GM19438 (cell line): ENCODE data around the gene FOXC2.

Source experiments
- ATAC-seq: cut with Tn5 transposase; IDR thresholded peaks from one replicate; pipeline ENCODE4 v1.9.1; 2021; ENCODE audit warnings: low read depth; ENCODE audit not compliant: unreplicated experiment

FOXC2 gene

GRCh38 chr16:86571530-86571915 is 4.9 kb downstream of the FOXC2 start:
- ATAC-seq = no peak

GRCh38 chr16:86572041-86572521 is 5.5 kb downstream of the FOXC2 start:
- no peak for ATAC-seq

DNA sequence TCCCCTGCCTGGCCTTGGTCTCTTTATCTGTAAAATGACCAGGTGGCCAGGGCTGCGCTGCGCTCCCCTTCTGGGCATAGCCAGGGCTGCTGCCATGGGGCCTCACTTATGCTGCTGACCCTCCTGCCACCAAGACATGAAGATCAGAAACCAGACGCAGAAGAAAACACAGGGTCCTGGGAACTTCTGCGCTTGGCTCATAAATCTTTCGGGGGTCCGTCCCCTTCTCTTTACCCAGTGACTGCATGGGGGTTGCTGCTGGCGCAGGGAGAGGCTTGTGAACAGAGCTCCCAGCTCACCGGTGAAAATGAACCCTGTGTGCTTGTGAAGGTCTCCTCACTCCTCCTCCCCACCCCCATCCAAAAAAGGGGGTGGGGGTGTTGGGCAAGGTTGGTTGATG is 6.0 kb downstream of the FOXC2 start:
- ATAC-seq = no peak

GRCh38 chr16:86573215-86573614 is 6.6 kb downstream of the FOXC2 start:
- no peak for ATAC-seq

DNA sequence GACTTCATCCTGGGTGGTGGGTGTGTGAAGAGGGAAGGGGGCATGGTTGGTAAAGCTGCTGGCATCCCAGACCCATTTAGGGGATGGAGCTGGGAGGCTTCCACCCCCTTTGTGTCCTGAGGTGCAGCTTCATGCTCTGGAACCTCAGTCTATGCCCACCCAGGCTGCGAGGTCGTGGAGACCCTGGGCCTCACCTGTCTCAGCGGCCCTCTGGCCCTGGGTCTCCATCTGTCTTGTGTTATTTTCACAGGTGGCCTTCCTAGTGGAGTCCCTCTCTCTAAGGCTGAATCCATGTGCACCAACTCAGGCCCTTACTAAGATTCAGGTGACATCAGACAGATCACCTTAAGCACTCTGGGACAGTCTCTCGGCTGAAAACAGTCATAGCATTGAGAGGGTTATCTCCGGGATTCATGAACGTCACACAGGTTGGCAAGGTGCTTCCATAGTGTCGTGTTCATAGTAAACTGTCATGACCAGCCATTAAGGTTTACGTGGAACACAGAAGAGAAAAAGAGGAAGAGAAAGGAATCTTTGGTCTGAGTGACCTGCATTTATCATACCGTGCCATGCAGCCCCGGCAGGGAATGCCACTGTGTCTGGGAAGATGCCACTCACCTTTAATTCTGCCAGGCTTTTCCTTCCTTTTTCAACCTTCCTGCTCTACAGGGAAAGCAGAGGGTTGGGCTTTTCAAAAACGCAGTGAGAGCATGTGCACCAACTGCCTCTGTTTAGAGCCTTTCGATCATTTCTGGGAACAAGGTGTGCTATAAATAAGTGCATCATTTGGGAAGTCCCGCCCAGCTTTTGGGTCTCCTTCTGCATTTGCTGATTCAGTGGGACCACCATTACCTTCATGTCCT is 7.2 kb downstream of the FOXC2 start:
- no peak for ATAC-seq

DNA sequence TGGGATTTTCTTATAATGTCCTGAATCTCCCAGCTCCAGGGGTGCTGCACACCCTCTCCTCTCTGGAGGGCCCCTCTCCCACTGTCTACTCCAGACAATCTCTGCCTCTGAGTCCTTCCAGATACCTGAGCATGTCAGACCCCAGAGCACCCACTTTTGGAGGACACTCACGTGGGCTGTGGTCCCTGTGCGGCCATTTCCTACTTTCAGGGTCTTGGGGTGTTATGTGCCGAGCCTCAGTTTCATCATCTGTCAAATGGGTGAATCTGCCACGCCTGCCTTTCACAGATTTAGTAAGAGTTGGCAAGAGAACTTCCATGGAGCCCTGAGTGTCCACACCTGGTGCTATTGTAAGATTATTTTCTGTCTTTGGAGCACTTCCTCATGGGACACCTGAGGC is 8.0 kb downstream of the FOXC2 start:
- ATAC-seq = no peak

- ATAC-seq = no peak
These were observed 8.6 kb downstream of the FOXC2 start for GRCh38 chr16:86575095-86575685.

DNA sequence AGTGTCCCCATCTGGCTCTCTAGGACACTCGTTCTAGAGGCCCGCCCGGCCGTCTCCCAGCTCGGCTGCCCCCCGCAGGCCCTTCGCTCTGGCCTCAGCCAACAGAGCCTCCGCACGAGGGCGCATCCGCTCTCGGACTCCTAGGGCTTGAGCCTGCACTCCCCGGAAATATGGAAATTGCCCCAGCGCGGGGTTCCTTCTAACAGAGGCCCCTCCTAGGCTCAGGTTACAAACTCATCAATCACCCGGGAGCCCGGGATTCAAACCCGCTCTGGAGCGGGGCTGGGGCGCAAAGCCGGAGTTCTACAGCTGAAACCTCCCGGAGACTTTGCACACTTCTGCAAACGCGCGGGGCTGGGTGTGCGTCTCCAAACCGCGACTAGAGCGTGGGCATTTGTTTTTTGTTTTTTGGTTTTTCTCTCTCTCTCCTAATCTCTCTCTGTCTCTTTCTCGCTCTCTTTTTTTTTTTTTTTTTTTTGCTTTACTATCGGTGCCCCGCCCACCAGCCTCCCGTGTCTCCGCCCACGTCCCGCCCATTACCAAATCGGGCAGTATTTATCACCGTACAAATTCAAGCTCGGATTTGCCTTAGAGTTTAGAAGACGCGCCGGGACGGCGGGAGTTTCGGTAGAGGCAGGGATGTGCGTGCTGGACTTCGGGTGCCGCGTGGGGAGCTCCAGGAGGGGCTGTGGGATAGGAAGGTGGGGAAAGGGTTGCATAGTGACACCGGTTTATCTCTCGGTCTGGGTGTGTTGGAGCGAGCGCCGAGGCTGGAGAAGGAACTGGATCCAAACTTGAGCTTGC is 9.3 kb downstream of the FOXC2 start:
- ATAC-seq = peak; percentile 72

GRCh38 chr16:86576591-86577313 is 10.1 kb downstream of the FOXC2 start:
- ATAC-seq = no peak

GRCh38 chr16:86577314-86577971 is 10.8 kb downstream of the FOXC2 start:
- ATAC-seq = no peak

GRCh38 chr16:86578061-86578599 is 11.5 kb downstream of the FOXC2 start, which contains the start of gene FOXL1:
Gene FOXL1 (plus strand): TSS chr16:86578549. CDS start chr16:86578724, 175 bp downstream.
- no peak for ATAC-seq

- ATAC-seq = no peak
These were observed 12.1 kb downstream of the FOXC2 start for GRCh38 chr16:86578611-86579267.

DNA sequence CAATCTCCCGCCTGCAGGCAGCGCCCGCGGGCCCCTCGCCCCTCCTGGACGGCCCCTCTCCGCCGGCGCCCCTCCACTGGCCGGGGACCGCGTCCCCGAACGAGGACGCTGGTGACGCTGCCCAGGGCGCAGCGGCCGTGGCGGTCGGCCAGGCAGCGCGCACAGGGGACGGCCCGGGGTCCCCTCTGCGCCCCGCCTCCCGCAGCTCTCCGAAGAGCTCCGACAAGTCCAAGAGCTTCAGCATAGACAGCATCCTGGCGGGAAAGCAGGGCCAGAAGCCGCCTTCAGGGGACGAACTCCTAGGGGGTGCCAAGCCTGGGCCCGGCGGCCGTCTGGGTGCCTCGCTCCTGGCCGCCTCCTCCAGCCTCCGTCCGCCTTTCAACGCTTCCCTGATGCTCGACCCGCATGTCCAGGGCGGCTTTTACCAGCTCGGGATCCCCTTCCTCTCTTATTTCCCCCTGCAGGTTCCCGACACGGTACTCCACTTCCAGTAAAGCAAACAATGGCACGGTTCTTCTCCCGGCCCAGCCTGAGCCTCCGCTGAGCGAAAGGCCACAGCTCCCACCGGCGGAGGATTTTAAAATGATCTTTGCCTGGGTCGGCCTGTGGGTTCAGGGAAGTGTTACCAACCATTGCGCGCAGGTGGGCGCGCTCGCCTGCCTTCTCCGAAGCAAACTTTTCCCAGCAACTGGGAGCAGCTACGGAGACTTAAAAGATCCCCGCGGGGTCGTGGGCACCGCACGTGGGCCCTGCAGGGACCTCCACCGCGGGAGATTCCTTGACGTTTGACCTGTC is 12.8 kb downstream of the FOXC2 start:
- no peak for ATAC-seq

DNA sequence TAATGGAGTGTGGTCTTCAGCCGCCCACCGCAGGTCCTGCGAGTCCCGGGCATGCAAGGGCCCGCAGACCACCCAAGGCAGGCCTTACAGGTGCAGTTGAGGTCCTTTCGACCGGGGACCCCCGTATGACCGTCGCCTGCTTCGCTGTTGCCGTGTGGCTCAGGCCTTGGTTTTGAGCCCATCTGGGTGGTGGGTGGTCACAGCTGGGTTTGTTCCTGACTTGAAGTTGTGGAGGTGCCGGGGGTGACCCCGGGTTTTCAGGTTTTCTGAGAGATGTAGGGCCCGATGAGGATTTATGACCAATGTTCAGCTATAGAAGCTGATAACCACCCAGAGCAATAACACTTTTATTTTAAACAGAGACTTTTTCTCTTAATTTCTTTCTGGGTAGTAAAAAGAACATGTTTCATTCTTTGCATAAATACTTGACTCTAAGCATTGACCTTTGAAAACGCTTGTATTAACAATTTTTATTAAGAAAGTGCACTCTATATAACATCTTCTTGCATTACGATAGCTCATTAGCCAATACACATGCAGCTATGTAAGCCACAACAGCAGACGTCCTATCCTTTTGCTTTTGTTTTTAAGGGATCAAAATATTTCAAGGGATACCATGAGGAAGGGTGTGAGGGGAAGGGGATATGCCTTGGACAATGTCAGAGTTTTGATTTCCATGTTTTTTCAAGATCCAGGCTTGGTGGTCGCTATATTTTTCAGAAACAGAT is 13.6 kb downstream of the FOXC2 start:
- no peak for ATAC-seq

GRCh38 chr16:86580791-86581170 is 14.2 kb downstream of the FOXC2 start:
- ATAC-seq = no peak

GRCh38 chr16:86581458-86581857 is 14.8 kb downstream of the FOXC2 start:
- ATAC-seq = no peak

DNA sequence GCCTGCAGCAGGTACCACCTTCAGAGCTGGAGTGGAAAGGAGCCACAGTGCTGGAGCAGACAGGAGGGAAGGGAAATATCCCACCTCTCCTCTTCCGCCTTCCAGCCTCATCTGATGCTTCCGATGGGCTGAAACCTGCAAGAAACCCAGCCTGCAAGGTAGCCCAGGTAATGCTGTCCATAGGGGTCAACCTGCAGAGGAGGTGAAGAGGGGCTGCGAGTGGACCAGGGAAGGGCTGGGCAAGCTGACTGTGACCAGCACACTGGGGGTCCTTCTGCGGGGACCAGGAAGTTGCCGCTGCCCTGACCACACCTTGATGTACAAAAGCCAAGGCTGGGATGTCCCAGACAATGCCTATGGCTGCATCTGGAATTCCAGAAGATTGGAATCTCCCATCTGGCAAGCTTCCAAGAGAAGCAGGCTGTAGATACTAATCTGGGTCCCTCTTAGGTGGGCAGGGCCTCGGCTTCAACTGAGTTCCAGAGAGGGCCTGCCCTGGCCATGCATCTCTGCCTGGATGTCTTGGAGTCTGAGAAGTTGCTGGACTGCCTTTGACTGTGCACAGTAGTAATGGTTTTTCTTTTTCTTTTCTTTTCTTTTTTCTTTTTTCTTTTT is 17.5 kb downstream of the FOXC2 start:
- ATAC-seq = no peak
